Measurements from ENCODE around the gene KCNIP3. TPM values are rescaled to one million over a fixed set of nuclear protein-coding genes. Genes with fewer than 3 reads are reported as not detected.

The KCNIP3 gene
- total RNA-seq, 1 experiment from 2014 or later, result 0.47 TPM

DNA sequence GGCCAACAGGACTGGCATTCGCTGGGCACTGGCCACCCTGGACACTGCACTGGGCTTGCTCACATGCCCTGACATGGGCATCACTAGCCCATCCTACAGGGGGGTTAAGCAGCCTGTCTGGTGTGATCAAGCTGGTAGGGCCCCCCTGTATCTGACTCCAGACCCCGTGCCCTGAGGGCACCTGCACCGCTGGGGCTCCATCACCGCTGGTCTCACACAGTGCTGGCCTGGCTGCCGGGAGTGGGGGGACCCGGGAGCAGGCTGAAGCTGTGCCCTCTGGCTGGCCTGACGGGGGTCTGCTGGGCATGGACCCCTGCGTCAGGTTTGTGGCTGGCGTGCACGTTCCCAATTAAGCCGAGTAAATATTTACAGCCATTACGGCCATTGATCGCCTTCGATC is 32.3 kb downstream of the KCNIP3 start:
- H3K27ac ChIP-seq, result no peak overlapping the region
- no peaks in the 10 kb centered on the region for H3K9me3 ChIP-seq (replicated peaks)
- no peaks in the 10 kb centered on the region for H3K36me3 ChIP-seq
- H3K4me1 ChIP-seq (replicated peaks), result no peaks in the 10 kb centered on the region
- H3K4me3 ChIP-seq, result no peak overlapping the region
- H3K27me3 ChIP-seq (replicated peaks), result no peaks in the 10 kb centered on the region
- DNase-seq (ENCODE audit: low read depth in 1 of 2, low spot score in 2 of 2), result no peak

DNA sequence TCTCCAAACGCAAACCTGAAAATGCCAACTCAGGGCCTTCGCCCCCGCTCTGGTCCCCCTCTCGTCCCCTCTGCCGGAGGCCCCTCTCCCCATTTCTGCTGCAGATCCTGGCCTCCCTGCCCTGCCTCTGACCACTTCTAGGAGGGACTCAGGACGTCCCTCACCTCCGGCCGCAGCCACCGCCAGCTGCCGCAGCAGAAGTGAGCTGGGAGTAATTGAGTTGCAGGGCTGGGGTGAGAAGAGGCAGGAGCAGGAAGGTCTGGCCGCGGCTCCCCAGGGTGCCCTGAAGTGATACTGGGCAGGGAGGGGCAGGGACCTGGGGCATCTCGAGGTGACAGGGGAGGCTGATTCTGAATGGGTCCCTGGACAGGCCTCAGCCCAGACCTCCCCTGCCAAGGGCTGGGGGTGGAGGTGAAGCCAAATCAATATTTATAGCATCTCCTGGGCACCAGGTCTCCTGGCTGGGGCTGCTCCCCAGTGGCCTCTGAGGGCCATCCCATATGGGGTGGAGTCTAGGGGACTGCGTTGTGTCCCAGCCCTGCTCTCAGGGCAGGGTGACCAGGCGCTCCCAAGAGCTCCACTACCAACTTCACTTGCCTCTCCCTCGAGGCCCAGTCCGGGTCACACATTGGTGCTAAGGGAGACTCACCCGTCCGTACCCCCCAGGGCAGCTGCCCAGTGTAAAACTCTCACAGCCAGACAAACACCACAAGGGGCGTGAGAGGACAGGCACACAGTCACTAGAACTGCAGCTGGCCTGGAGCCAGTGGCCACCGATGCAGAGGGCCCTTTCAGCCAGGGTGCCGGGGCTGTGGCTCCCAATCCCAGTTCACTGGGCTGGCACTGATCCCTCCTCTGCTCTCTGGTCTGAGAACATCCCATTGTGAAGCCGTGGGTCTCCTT is 33.0 kb downstream of the KCNIP3 start:
- Histone ChIP-seq H3K27me3 (replicated peaks) (no peaks in the 10 kb centered on the region), H3K4me1 (replicated peaks) (no peaks in the 10 kb centered on the region), H3K9me3 (replicated peaks) (no peaks in the 10 kb centered on the region), H3K36me3 (no peaks in the 10 kb centered on the region), H3K4me3 (no peak overlapping the region), H3K27ac (no peak overlapping the region)
- DNase-seq (ENCODE audit: low read depth in 1 of 2, low spot score in 2 of 2), result no peak

GRCh38 chr2:95330794-95331338 is 33.7 kb downstream of the KCNIP3 start:
- no peaks in the 10 kb centered on the region for H3K27me3 ChIP-seq (replicated peaks)
- no peaks in the 10 kb centered on the region for H3K36me3 ChIP-seq
- no peak overlapping the region for H3K27ac ChIP-seq
- H3K4me1 ChIP-seq (replicated peaks), result no peaks in the 10 kb centered on the region
- no peak overlapping the region for H3K4me3 ChIP-seq
- DNase-seq (ENCODE audit: low read depth in 1 of 2, low spot score in 2 of 2), result no peak
- no peaks in the 10 kb centered on the region for H3K9me3 ChIP-seq (replicated peaks)

GRCh38 chr2:95331606-95332005 is 34.5 kb downstream of the KCNIP3 start:
- no peak for DNase-seq (ENCODE audit: low read depth in 1 of 2, low spot score in 2 of 2)
- no peaks in the 10 kb centered on the region for H3K27me3 ChIP-seq (replicated peaks)
- no peak overlapping the region for H3K27ac ChIP-seq
- H3K4me1 ChIP-seq (replicated peaks), result no peaks in the 10 kb centered on the region
- no peaks in the 10 kb centered on the region for H3K36me3 ChIP-seq
- no peak overlapping the region for H3K4me3 ChIP-seq
- no peaks in the 10 kb centered on the region for H3K9me3 ChIP-seq (replicated peaks)

- no peaks in the 10 kb centered on the region for H3K27me3 ChIP-seq (replicated peaks)
- H3K27ac ChIP-seq, result no peak overlapping the region
- H3K36me3 ChIP-seq, result no peaks in the 10 kb centered on the region
- no peaks in the 10 kb centered on the region for H3K9me3 ChIP-seq (replicated peaks)
- DNase-seq (ENCODE audit: low read depth in 1 of 2, low spot score in 2 of 2), result no peak
- no peak overlapping the region for H3K4me3 ChIP-seq
- no peaks in the 10 kb centered on the region for H3K4me1 ChIP-seq (replicated peaks)
Measured at GRCh38 chr2:95332036-95332435, 34.9 kb downstream of the KCNIP3 start.

- Histone ChIP-seq H3K27me3 (replicated peaks) (no peaks in the 10 kb centered on the region), H3K36me3 (no peaks in the 10 kb centered on the region), H3K4me3 (no peak overlapping the region), H3K27ac (no peak overlapping the region), H3K9me3 (replicated peaks) (no peaks in the 10 kb centered on the region), H3K4me1 (replicated peaks) (no peaks in the 10 kb centered on the region)
- DNase-seq (ENCODE audit: low read depth in 1 of 2, low spot score in 2 of 2), result no peak
Measured at GRCh38 chr2:95333056-95333455, 35.9 kb downstream of the KCNIP3 start.

DNA sequence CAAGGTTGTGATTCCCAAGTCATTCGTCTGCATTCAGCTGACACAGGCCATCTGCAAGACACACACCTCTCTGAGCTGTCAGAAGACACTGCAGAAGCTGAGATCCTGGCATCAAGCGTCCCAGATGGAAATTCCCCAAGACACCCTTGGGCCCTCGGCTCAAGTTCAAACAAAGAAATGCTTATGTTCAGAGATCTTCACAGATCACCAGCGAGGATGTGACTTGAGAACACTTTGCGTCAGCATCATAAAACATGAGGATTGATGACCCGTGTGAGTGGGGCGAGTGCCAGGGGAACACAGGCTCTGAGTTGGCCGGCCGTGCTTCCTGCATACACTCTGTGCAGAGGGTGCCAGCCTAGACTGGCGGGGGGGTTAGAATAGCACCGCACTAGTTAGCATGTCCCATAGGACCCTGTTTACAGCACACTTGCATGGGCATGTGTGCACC is 36.8 kb downstream of the KCNIP3 start:
- DNase-seq (ENCODE audit: low read depth in 1 of 2, low spot score in 2 of 2), result no peak
- Histone ChIP-seq H3K4me1 (replicated peaks) (no peaks in the 10 kb centered on the region), H3K27me3 (replicated peaks) (no peaks in the 10 kb centered on the region), H3K36me3 (no peaks in the 10 kb centered on the region), H3K4me3 (no peak overlapping the region), H3K27ac (no peak overlapping the region), H3K9me3 (replicated peaks) (no peaks in the 10 kb centered on the region)

DNA sequence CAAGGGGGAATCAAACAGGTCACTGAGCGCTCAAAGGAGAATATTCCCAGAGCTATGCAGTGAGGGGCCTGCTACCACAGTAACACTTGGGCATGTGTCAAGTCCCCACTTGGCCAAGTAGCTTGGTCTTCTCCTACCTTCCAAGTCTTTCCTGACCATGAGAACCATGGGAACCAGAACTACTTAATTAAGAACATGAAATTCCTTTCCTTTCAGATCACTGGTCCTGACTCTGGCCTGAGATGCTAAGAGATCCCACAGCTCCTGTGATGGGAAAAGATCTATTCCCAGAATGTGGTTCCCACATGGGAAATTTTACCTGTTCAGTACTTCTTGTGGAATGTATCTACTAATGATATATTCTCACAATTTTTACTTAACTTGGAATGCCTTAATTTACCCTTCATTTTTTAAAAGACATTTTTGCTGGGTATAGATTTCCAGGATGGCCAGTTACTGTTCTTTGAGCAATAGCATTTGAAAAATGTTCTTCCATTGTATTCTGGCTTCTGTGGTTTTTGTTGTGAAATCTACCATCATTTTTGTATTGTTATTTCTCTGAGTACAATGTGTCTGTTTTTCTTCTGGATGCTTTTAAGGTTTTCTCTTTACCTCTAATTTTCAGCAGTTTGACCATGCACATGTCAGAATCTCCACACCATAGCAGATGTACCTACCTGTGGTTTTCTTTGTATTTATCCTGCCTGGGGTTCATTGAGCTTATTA is 37.9 kb downstream of the KCNIP3 start:
- Histone ChIP-seq H3K9me3 (replicated peaks) (no peaks in the 10 kb centered on the region), H3K36me3 (no peaks in the 10 kb centered on the region), H3K27me3 (replicated peaks) (no peaks in the 10 kb centered on the region), H3K27ac (no peak overlapping the region), H3K4me1 (replicated peaks) (no peaks in the 10 kb centered on the region), H3K4me3 (no peak overlapping the region)
- no peak for DNase-seq (ENCODE audit: low read depth in 1 of 2, low spot score in 2 of 2)

- Histone ChIP-seq H3K4me3 (no peak overlapping the region), H3K9me3 (replicated peaks) (no peaks in the 10 kb centered on the region), H3K4me1 (replicated peaks) (no peaks in the 10 kb centered on the region), H3K36me3 (no peaks in the 10 kb centered on the region), H3K27ac (no peak overlapping the region), H3K27me3 (replicated peaks) (no peaks in the 10 kb centered on the region)
- no peak for DNase-seq (ENCODE audit: low read depth in 1 of 2, low spot score in 2 of 2)
Measured at GRCh38 chr2:95336406-95336805, 39.3 kb downstream of the KCNIP3 start.

GRCh38 chr2:95337829-95338228 is 40.7 kb downstream of the KCNIP3 start:
- DNase-seq (ENCODE audit: low read depth in 1 of 2, low spot score in 2 of 2), result no peak
- no peaks in the 10 kb centered on the region for H3K36me3 ChIP-seq
- H3K27ac ChIP-seq, result no peak overlapping the region
- H3K9me3 ChIP-seq (replicated peaks), result no peaks in the 10 kb centered on the region
- no peaks in the 10 kb centered on the region for H3K4me1 ChIP-seq (replicated peaks)
- no peaks in the 10 kb centered on the region; the same call in 1 of the 2 replicates for H3K27me3 ChIP-seq (replicated peaks)
- no peak overlapping the region for H3K4me3 ChIP-seq

DNA sequence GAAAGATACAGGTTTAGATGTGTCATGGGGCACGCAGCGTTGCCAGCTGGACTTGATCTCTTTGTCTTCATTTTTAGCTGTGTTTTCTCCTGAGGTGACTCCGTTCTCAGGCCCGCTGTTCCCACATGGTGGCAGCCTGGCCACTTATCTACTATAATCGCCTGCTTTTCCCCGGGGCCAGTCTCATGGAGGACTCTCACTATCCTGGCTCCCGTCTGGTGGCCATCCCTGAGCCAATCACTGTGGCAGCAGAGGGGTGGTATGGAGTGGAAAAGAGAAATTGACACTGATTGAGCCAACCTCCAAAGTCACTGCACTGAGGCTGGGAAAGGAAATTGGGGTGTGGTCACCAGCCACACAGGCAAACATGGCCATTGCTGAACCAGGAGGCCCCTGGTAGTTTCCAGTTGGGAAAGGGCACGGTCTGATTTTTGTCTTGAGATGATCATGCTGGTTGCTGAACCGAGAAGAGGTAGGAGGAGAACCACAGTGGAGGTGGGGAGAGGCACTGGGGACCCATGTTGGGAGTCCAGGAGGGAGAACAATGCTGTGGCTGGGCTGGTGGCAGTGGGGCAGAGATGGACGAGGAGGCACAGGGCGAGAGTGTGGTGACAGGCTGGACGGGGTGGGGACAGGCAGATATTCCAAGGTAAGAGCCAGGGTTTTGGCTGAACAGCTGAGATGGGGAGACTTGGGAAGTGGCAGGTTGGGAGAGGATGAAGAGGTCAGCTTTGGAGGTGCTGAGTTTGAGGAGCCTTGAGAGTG is 45.6 kb downstream of the KCNIP3 start:
- Histone ChIP-seq H3K9me3 (replicated peaks) (no peaks in the 10 kb centered on the region; the same call in 1 of the 2 replicates), H3K36me3 (no peaks in the 10 kb centered on the region), H3K4me1 (replicated peaks) (peaks cover 16% of the 10 kb centered on the region), H3K4me3 (no peak overlapping the region), H3K27ac (no peak overlapping the region), H3K27me3 (replicated peaks) (peaks cover 22% of the 10 kb centered on the region)
- no peak for DNase-seq (ENCODE audit: low read depth in 1 of 2, low spot score in 2 of 2)

DNA sequence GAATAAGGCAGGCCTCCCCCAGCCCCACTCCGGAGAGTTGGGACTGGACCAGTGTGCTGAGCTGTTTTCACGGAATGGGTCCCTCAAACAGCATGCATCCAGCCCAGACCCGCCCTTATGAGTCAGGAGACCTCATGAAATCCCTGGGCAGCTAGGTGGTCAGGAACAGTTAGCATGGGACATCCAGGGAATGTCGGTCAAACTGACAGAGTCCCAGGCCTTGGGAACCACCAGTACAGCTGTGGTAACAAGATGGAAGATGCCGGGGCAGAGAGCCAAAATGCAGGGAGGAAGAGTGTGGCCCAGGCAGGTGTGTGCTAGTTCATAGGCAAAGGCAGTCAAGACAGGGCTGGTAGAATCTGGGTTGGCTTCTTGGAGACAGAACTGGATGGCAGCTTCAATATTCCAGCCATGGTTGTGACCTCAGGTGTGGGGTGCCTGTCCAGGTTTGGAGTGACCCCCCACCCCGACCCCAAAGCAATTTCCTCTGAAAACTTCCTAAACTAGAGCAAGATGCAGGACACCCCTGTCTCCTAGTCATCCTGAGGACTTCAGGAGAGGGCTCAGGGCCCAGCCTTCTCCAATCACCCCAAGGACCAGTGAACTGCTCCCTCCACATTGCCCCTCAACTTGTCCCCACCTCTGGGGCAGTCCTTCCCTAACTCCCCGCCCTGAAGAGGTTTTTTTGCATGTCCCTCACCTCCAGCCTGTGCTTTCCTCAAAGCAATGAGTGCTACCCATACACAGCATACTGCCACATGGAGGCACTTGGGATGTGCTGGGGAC is 46.5 kb downstream of the KCNIP3 start:
- peaks cover 23% of the 10 kb centered on the region for H3K27me3 ChIP-seq (replicated peaks)

GRCh38 chr2:95344215-95344583 is 47.1 kb downstream of the KCNIP3 start:
- peaks cover 16% of the 10 kb centered on the region for H3K4me1 ChIP-seq (replicated peaks)
- H3K27ac ChIP-seq, result no peak overlapping the region
- H3K36me3 ChIP-seq, result no peaks in the 10 kb centered on the region
- no peaks in the 10 kb centered on the region; the same call in 1 of the 2 replicates for H3K9me3 ChIP-seq (replicated peaks)
- DNase-seq (ENCODE audit: low read depth in 1 of 2, low spot score in 2 of 2), result no peak
- H3K4me3 ChIP-seq, result no peak overlapping the region
- H3K27me3 ChIP-seq (replicated peaks), result peaks cover 23% of the 10 kb centered on the region

More for the DNA sequence above, 46.5 kb downstream of the KCNIP3 start:
- Histone ChIP-seq H3K4me3 (no peak overlapping the region), H3K36me3 (no peaks in the 10 kb centered on the region), H3K4me1 (replicated peaks) (peaks cover 16% of the 10 kb centered on the region), H3K27ac (no peak overlapping the region), H3K9me3 (replicated peaks) (no peaks in the 10 kb centered on the region; the same call in 1 of the 2 replicates)
- DNase-seq (ENCODE audit: low read depth in 1 of 2, low spot score in 2 of 2), result no peak
